ENCODE data around the gene ITGA11. TPM values are rescaled to one million over a fixed set of nuclear protein-coding genes. Genes with fewer than 3 reads are reported as not detected.

ITGA11 gene
- polyA plus RNA-seq, 4 donors, result 0.27 to 0.99 (median 0.48) TPM; not detected in 1

DNA sequence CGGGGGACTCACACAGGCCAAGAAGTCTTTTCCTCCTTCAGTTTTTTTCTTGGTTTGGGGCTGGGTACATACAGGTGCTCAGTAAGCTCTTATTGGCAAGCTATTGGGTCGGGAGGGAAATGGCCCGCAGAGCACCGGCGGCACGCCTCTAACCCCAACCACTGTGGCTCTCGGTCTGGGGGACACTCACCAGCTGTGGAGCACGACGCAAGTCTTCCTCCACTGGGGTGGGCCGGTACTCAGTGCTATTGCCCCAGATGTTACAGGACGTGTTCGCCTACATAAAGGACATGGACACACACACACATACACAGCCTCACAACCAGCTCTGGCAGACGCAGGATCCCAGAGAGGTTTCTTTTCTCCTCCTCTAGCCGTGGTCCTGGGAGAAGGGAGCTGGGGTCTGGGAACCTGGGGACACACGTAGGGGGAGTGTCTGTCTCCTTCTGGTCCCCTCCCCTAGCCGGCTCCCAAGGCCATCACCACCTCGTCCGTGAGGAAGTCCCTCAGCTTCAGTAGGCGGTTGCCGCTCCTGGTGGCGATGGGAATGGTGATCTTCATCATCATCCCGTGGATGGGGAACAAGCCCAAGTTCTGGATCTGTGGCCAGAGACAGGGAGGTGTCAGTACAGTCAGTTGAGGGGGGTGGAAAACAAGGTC is 121.0 kb downstream of the ITGA11 start:
- no peak overlapping the region for H3K27ac ChIP-seq (ENCODE audit: low read depth in 1 of 3, low read length in 2 of 3)
- FAIRE-seq, result no peak
- WGBS, 3 donors, result 76 to 90% (median 81%) methylated on average over 21 to 22 of the region's 22 CpGs
- H3K36me3 ChIP-seq (ENCODE audit: control insufficient read depth in 3 of 3, insufficient read depth in 2 of 3, low read depth in 1 of 3, low read length in 3 of 3), result peaks cover 0 to 2% (median 0%) of the 10 kb centered on the region in 3 donors
- H3K9me3 ChIP-seq (ENCODE audit: control insufficient read depth in 2 of 2, insufficient read depth in 1 of 2, low read depth in 1 of 2, low read length in 1 of 2), result no peaks in the 10 kb centered on the region
- no peaks in the 10 kb centered on the region for H3K27me3 ChIP-seq (ENCODE audit: control insufficient read depth in 3 of 3, insufficient read depth in 3 of 3, low read length in 3 of 3)
- no peak for DNase-seq
- H3K4me3 ChIP-seq (ENCODE audit: low read depth in 1 of 3, low read length in 3 of 3), result no peak overlapping the region
- H3K4me1 ChIP-seq (ENCODE audit: control insufficient read depth in 3 of 3, insufficient read depth in 2 of 3, low read depth in 1 of 3, low read length in 2 of 3), result no peaks in the 10 kb centered on the region

DNA sequence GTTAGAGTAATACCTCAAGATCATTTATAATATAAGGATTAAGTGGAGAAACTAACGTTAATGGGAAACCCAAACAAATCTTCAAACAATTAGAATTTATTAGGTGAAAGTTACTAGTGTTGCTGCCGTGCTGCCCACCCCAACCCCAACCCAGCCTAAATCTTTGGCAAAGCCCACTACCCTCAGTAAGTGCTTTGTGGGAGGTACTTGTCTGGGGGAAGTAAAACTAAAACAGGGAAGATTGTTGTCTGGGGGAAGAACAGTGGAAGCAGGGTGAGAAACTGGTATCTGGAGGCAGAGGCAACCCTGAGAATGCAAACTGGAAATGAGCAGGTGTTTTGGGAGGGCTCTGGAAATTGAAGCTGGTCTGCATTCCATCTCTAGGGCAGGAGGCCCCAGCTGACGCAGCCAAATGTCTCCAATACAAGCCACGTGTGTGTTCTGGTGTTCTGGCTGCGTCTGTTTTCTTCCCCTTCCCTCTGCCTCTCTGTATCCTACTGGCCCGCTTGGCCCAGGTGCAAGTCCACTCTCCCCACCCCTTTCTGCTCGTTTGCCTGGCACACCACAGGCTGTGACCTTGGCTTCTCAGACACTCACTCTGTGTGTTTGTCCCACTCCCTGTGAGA is 121.7 kb downstream of the ITGA11 start:
- Histone ChIP-seq H3K4me1 (ENCODE audit: control insufficient read depth in 3 of 3, insufficient read depth in 2 of 3, low read depth in 1 of 3, low read length in 2 of 3) (peaks cover 0 to under 1% (median 0%) of the 10 kb centered on the region in 3 donors), H3K9me3 (ENCODE audit: control insufficient read depth in 2 of 2, insufficient read depth in 1 of 2, low read depth in 1 of 2, low read length in 1 of 2) (no peaks in the 10 kb centered on the region), H3K36me3 (ENCODE audit: control insufficient read depth in 3 of 3, insufficient read depth in 2 of 3, low read depth in 1 of 3, low read length in 3 of 3) (peaks cover 0 to 2% (median 0%) of the 10 kb centered on the region in 3 donors), H3K27me3 (ENCODE audit: control insufficient read depth in 3 of 3, insufficient read depth in 3 of 3, low read length in 3 of 3) (no peaks in the 10 kb centered on the region), H3K27ac (ENCODE audit: low read depth in 1 of 3, low read length in 2 of 3) (no peak overlapping the region), H3K4me3 (ENCODE audit: low read depth in 1 of 3, low read length in 3 of 3) (no peak overlapping the region)
- peak in 1 of 2 donors; percentile 42 for DNase-seq
- no peak for FAIRE-seq
- WGBS, 3 donors, result 23 to 50% (median 38%) methylated on average over 7 of the region's 7 CpGs

DNA sequence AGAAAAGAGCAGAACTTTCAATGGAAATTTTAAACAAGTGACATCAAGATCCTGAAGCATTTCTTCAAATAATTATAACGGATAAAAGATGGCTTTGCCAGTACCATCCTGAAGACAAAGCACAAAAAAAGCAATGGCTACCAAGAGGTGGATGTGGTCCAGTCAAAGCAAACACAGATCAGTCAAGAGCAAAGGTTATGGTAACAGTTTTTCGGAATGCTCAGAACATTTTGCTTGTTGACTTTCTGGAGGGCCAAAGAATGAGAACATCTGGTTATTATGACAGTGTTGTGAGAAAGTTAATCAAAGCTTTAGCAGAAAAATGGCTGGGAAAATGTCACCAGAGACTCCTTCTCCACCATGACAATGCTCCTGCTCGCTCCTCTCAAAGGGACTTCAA is 122.9 kb downstream of the ITGA11 start:
- WGBS, 3 donors, result 80 to 84% (median 82%) methylated on average over 3 of the region's 3 CpGs
- H3K36me3 ChIP-seq (ENCODE audit: control insufficient read depth in 3 of 3, insufficient read depth in 2 of 3, low read depth in 1 of 3, low read length in 3 of 3), result peaks cover 0 to 2% (median 0%) of the 10 kb centered on the region in 3 donors
- no peaks in the 10 kb centered on the region for H3K9me3 ChIP-seq (ENCODE audit: control insufficient read depth in 2 of 2, insufficient read depth in 1 of 2, low read depth in 1 of 2, low read length in 1 of 2)
- FAIRE-seq, result no peak
- H3K4me1 ChIP-seq (ENCODE audit: control insufficient read depth in 3 of 3, insufficient read depth in 2 of 3, low read depth in 1 of 3, low read length in 2 of 3), result peaks cover 0 to 10% (median 0%) of the 10 kb centered on the region in 3 donors
- no peak overlapping the region for H3K27ac ChIP-seq (ENCODE audit: low read depth in 1 of 3, low read length in 2 of 3)
- DNase-seq, result no peak
- no peaks in the 10 kb centered on the region for H3K27me3 ChIP-seq (ENCODE audit: control insufficient read depth in 3 of 3, insufficient read depth in 3 of 3, low read length in 3 of 3)
- H3K4me3 ChIP-seq (ENCODE audit: low read depth in 1 of 3, low read length in 3 of 3), result no peak overlapping the region

DNA sequence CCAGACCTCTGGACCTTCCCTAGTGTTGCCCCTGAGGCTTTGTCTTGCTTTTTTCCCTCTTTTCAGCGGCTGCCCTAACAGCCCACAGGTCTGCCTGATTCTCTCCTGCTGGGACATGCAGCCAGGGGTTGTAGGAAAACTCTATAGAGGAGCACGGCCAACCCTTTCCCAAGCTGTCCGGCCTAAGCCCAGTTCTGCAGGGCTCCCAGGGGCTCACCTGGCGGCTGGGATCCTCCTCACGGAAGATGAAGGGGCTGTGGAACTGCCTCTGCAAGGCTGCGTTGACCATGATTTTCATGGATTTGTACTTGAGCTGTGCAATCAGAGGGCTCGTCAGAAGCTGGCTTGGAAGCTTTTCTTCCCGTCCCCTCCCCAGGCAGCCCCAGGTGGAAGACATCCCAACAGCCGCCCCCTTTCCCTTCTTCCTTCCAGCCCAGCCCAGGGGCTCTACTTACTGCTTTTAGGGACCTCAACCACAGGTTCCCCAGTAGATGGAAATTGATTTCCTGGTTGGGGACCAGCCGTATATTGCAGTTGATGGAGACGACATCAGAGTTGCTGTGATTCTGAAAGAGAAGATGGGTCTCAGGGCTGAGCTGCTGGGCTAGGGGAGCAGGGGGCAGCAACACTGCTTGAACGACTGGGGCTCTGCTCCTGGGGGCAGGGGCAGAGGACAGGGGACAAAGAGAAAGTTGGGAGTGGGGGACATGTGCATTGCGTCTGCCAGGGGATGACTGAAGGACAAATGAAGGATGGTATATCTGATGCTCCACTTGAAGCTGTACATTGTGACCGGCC is 124.6 kb downstream of the ITGA11 start:
- 76 to 84% (median 81%) methylated on average over 14 of the region's 14 CpGs for WGBS, 3 donors
- FAIRE-seq (no peak), DNase-seq (no peak)
- Histone ChIP-seq H3K36me3 (ENCODE audit: control insufficient read depth in 3 of 3, insufficient read depth in 2 of 3, low read depth in 1 of 3, low read length in 3 of 3) (peaks cover 0 to 2% (median 0%) of the 10 kb centered on the region in 3 donors), H3K9me3 (ENCODE audit: control insufficient read depth in 2 of 2, insufficient read depth in 1 of 2, low read depth in 1 of 2, low read length in 1 of 2) (no peaks in the 10 kb centered on the region), H3K4me1 (ENCODE audit: control insufficient read depth in 3 of 3, insufficient read depth in 2 of 3, low read depth in 1 of 3, low read length in 2 of 3) (peaks cover 0 to 10% (median 0%) of the 10 kb centered on the region in 3 donors), H3K27me3 (ENCODE audit: control insufficient read depth in 3 of 3, insufficient read depth in 3 of 3, low read length in 3 of 3) (no peaks in the 10 kb centered on the region), H3K27ac (ENCODE audit: low read depth in 1 of 3, low read length in 2 of 3) (no peak overlapping the region), H3K4me3 (ENCODE audit: low read depth in 1 of 3, low read length in 3 of 3) (no peak overlapping the region)

DNA sequence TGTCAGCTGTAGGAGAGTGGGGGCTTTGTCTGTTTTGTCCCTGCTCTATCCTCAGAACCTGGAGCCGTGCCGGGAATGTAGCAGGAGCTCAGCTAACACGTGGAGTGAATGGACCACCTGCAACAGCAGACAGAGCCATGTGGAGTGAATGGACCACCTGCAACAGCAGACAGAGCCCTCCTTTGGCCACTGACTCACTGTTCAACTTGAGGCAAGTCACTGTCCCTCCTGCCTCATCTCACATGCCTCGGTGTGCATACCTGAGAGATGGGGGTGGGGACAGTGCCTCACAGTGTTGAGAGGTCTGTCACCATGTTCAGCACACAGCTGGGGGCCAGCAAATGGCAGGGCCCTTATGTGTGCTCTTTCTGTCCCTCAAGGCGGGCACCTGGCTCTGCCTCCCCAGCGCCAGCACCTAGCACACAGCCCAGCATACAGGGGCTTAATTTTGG is 126.5 kb downstream of the ITGA11 start:
- no peak for FAIRE-seq
- no peak for DNase-seq
- 27 to 61% (median 43%) methylated on average over 6 of the region's 6 CpGs for WGBS, 3 donors
- Histone ChIP-seq H3K36me3 (ENCODE audit: control insufficient read depth in 3 of 3, insufficient read depth in 2 of 3, low read depth in 1 of 3, low read length in 3 of 3) (peaks cover 0 to 2% (median 0%) of the 10 kb centered on the region in 3 donors), H3K9me3 (ENCODE audit: control insufficient read depth in 2 of 2, insufficient read depth in 1 of 2, low read depth in 1 of 2, low read length in 1 of 2) (no peaks in the 10 kb centered on the region), H3K27me3 (ENCODE audit: control insufficient read depth in 3 of 3, insufficient read depth in 3 of 3, low read length in 3 of 3) (no peaks in the 10 kb centered on the region), H3K4me1 (ENCODE audit: control insufficient read depth in 3 of 3, insufficient read depth in 2 of 3, low read depth in 1 of 3, low read length in 2 of 3) (peaks cover 0 to 14% (median 2%) of the 10 kb centered on the region in 3 donors), H3K4me3 (ENCODE audit: low read depth in 1 of 3, low read length in 3 of 3) (no peak overlapping the region), H3K27ac (ENCODE audit: low read depth in 1 of 3, low read length in 2 of 3) (no peak overlapping the region)

DNA sequence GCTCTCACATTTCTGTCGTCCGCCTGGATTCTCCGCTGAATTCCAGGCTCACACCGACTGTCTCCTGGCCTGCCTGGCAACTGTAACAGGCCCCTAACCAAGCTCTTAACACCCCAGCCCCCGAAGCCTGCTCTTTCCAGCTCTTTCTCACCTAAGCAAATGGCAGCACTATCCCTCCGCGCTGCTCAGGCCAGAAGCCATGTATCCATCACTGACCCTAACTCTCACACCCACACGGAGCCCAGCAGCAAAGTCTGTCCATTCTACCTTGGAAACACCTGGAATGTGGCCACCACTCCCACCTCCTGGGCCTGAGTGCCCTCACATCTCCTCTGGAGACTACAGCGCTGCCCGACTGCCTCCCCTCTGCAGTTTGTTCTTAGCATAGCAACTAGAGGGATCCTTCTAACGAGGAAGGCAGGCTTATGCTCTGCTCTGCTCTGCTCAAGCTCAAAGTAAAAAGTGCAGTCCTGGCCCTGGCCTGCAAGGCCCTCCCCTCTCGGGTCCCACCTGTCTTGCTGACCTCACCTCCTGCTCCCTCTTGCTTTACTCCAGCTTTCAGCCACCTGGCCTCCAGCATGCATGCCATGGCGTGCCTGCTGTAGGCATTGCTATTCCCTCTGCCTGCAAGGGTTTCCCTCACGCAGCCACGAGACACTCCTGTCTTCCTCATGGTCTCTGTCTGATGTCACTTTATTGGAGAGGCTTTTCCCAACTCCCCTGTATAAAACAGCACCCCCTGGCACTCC is 127.2 kb downstream of the ITGA11 start:
- Histone ChIP-seq H3K27me3 (ENCODE audit: control insufficient read depth in 3 of 3, insufficient read depth in 3 of 3, low read length in 3 of 3) (no peaks in the 10 kb centered on the region), H3K27ac (ENCODE audit: low read depth in 1 of 3, low read length in 2 of 3) (no peak overlapping the region), H3K9me3 (ENCODE audit: control insufficient read depth in 2 of 2, insufficient read depth in 1 of 2, low read depth in 1 of 2, low read length in 1 of 2) (no peaks in the 10 kb centered on the region), H3K4me3 (ENCODE audit: low read depth in 1 of 3, low read length in 3 of 3) (no peak overlapping the region), H3K36me3 (ENCODE audit: control insufficient read depth in 3 of 3, insufficient read depth in 2 of 3, low read depth in 1 of 3, low read length in 3 of 3) (peaks cover 0 to 2% (median 0%) of the 10 kb centered on the region in 3 donors), H3K4me1 (ENCODE audit: control insufficient read depth in 3 of 3, insufficient read depth in 2 of 3, low read depth in 1 of 3, low read length in 2 of 3) (peaks cover 2 to 19% (median 4%) of the 10 kb centered on the region in 3 donors)
- FAIRE-seq (no peak), DNase-seq (peak in 1 of 2 donors; percentile 36)
- 65 to 79% (median 74%) methylated on average over 15 of the region's 15 CpGs for WGBS, 3 donors

DNA sequence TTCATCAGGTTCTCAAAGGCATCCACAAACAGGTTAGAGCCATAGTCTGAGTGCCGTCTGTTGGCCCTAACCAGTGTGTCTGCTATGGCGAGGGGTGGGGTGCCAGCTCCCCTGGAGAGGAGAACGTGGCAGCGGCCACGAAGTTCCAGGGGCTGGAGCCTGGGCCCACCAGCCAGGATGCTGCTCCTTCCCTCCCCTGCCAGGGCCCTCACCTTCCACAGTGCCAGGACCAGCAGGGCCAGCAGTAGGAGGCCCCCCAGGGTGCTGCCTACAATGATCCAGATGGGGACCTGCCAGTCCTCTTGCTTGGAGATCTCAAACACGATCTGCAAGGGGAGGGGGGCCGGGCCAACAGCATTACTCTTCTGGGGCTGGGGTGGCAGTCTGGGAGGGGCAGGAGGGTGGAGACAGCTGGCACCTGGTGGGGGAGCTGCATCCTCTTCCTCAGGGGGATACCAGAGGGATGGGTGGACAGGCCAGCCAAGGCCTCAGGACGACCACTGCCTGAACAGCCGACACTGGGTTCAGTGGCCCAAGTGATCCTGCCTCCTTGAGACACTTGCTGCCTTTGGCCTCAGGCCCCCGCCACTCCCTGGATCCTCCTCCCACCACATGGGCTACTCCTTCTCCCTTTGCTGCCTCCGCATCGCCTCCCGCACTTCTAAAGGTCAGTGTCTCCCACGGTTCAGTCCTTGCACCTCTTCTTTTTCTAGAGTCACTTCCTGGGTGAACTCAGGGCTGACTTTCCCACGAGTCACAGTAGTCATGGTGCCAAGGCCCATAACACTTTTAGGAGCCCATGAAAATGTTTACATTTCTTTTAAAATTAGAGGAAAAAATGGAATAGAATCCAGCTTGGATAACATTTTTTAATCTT is 128.2 kb downstream of the ITGA11 start:
- Histone ChIP-seq H3K9me3 (ENCODE audit: control insufficient read depth in 2 of 2, insufficient read depth in 1 of 2, low read depth in 1 of 2, low read length in 1 of 2) (no peaks in the 10 kb centered on the region), H3K36me3 (ENCODE audit: control insufficient read depth in 3 of 3, insufficient read depth in 2 of 3, low read depth in 1 of 3, low read length in 3 of 3) (peaks cover 0 to 5% (median 0%) of the 10 kb centered on the region in 3 donors), H3K27me3 (ENCODE audit: control insufficient read depth in 3 of 3, insufficient read depth in 3 of 3, low read length in 3 of 3) (no peaks in the 10 kb centered on the region), H3K4me1 (ENCODE audit: control insufficient read depth in 3 of 3, insufficient read depth in 2 of 3, low read depth in 1 of 3, low read length in 2 of 3) (peaks cover 7 to 26% (median 9%) of the 10 kb centered on the region in 3 donors), H3K27ac (ENCODE audit: low read depth in 1 of 3, low read length in 2 of 3) (no peak overlapping the region), H3K4me3 (ENCODE audit: low read depth in 1 of 3, low read length in 3 of 3) (no peak overlapping the region)
- WGBS, 3 donors, result 79 to 81% (median 81%) methylated on average over 14 to 15 of the region's 15 CpGs
- FAIRE-seq, result no peak
- DNase-seq, result no peak
